NK-92 (cell line): ENCODE results near the gene SERINC1.

Experiments
- DNase-seq: peaks from one replicate; lab custom pipeline; 2025; ENCODE audit not compliant: unreplicated experiment; lab: John Stamatoyannopoulos, UW

SERINC1 gene

DNA sequence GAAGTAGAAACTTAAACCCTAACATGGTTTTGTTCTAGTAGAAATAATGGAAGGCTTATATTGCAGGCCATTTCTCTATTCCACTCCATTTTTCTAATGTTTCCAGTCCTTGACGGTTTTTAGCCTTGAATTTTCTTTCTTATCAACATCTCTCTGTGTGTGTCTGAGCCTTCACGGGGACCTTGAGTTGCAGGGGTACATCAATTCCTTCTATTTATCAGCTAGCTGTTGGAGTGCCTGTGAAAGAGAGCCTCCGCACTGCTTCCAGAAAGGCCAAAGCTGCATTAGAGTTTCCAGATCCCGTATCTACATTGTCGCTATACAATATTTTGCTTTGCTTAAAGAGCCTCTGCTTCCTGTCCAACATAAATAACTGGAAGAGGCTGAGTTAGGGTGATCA lies 77.6 kb downstream of the SERINC1 start:
- DNase-seq: no peak

DNA sequence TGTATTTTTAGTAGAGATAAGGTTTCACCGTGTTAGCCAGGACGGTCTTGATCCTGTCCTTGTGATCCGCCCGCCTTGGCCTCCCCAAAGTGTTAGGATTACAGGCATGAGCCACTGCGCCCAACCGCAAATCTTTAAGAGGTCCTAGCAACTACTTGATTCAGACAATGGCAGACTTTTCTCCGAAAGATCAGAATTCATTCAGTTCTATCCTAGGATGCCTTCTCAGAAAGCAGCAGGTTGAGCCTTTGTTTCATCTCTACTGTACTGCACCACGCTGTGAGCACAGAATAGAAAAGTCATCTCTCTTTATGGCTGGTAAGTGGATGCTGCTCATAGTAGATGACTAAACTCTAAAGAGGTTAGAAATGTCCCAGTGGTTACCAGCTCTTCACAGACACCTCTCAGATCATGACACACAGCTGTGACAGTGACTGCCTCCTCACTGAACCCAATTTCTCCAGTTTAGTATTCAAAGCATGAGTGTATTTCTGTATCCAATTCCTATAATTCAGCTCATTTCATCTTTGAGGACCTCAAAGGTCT lies 78.2 kb downstream of the SERINC1 start:
- DNase-seq: no peak
